Measurements from ENCODE around the gene DNLZ.

- no peak for TF ChIP-seq GATA2 (IDR thresholded peaks at IDR 0.05; ENCODE audit: low read depth, low read length)
- no peak for TF ChIP-seq GATA3 (IDR thresholded peaks at IDR 0.05; ENCODE audit: low read depth, low read length)
Observed at GRCh38 chr9:136373300-136374182, 10.0 kb upstream of the DNLZ start, which contains the start of gene CARD9.

Data from SH-SY5Y (cell line).